A549 (cell line): ENCODE results near the gene UCP3. TPM values are rescaled to one million over a fixed set of nuclear protein-coding genes. Genes with fewer than 3 reads are reported as not detected.

ENCODE experiments used
- ATAC-seq, 2 experiments: fragments of 200-7000 bp in 1 of 2; fragments of >200 bp in 1 of 2; cut with Nextera tagmentation in 1 of 2; cut with Tn5 transposase in 1 of 2; 3 replicates each; pipeline versions ENCODE4 v1.8.0 to v1.9.1; 2018 to 2020; ENCODE audit warnings: mild to moderate bottlenecking in 1 of 2, moderate library complexity in 1 of 2
- CTCF ChIA-PET: fragments of 300-600 bp; sonication (Branson Sonifier 250); formaldehyde crosslinking; extraction: SDS; loops from one replicate; lab custom pipeline; 2021; ENCODE audit warnings: antibody characterized with exemption, inconsistent platforms; lab: Yijun Ruan, JAX
- POLR2A ChIA-PET: fragments of 350-600 bp; formaldehyde crosslinking; extraction: SDS; loops from one replicate; lab custom pipeline; 2021; ENCODE audit warnings: antibody characterized with exemption, inconsistent platforms; lab: Yijun Ruan, JAX
- DNase-seq, 2 experiments: peaks; one replicate each; pipeline versions ENCODE4 v3.0.0 to v3.0.0-alpha.2; 2011 to 2016; ENCODE audit warnings: low read depth in 1 of 2, low spot score in 1 of 2
- FAIRE-seq: peaks from 2 replicates; lab custom pipeline; 2011; peaks lifted over from hg19 to GRCh38; lab: Jason Lieb, UNC
- H3K27ac ChIP-seq, 2 experiments: fragments of >200 bp; sonication (Bioruptor Twin); formaldehyde crosslinking; 3 replicates each; pipeline ENCODE4 v1.5.1; 2016 to 2017
- H3K4me1 ChIP-seq: fragments of >200 bp; sonication (Bioruptor Twin); formaldehyde crosslinking; 3 replicates; pipeline ENCODE4 v1.6.1; 2016
- H3K4me2 ChIP-seq: fragments of >200 bp; sonication (Bioruptor Twin); formaldehyde crosslinking; 3 replicates; pipeline ENCODE4 v1.6.1; 2016
- H3K4me3 ChIP-seq: fragments of >200 bp; sonication (Bioruptor Twin); formaldehyde crosslinking; 3 replicates; pipeline ENCODE4 v1.5.1; 2016
- H3K9me3 ChIP-seq: fragments of >200 bp; sonication (Bioruptor Twin); formaldehyde crosslinking; 3 replicates; pipeline ENCODE4 v1.6.1; 2016
- CEBPB ChIP-seq, 2 experiments: fragments of >200 bp in 1 of 2; sonication (Bioruptor Twin) in 1 of 2; formaldehyde crosslinking in 1 of 2; IDR thresholded peaks; 2 replicates each; pipeline ENCODE4 v1.6.1; 2012 to 2016
- CHD2 ChIP-seq: fragments of 150-350 bp; IDR thresholded peaks from 2 replicates; pipeline ENCODE4 v1.6.1; 2014; ENCODE audit warnings: low read length; ENCODE audit not compliant: partially characterized antibody
- EHF ChIP-seq: fragments of 250-450 bp; sonication (Bioruptor Pico); IDR thresholded peaks from 2 replicates; pipeline ENCODE4 v1.5.0; 2020; ENCODE audit warnings: mild to moderate bottlenecking
- EHMT2 ChIP-seq: fragments of 200-600 bp; sonication (generic); IDR thresholded peaks from 2 replicates; pipeline ENCODE4 v1.6.1; 2016; ENCODE audit warnings: antibody characterized with exemption, low read depth, mild to moderate bottlenecking, moderate library complexity
- EP300 ChIP-seq, 2 experiments: fragments of >200 bp; sonication (Bioruptor Twin); formaldehyde crosslinking; IDR thresholded peaks; 2 replicates in 1 of 2; 3 replicates in 1 of 2; pipeline ENCODE4 v1.6.1; 2016 to 2017
- FOXS1 ChIP-seq: fragments of 250-450 bp; sonication (Bioruptor Pico); IDR thresholded peaks from 2 replicates; pipeline ENCODE4 v1.5.0; 2020; ENCODE audit warnings: mild to moderate bottlenecking, moderate library complexity
- GATA3 ChIP-seq: IDR thresholded peaks from 2 replicates; pipeline ENCODE4 v1.6.1; 2012; ENCODE audit warnings: borderline replicate concordance
- HOXA7 ChIP-seq: fragments of 250-450 bp; sonication (Bioruptor Pico); IDR thresholded peaks from 2 replicates; pipeline ENCODE4 v1.5.0; 2020; ENCODE audit warnings: mild to moderate bottlenecking, moderate library complexity
- HOXB13 ChIP-seq: fragments of 250-450 bp; sonication (Bioruptor Pico); IDR thresholded peaks from 2 replicates; pipeline ENCODE4 v1.5.0; 2020; ENCODE audit warnings: low read depth, mild to moderate bottlenecking, moderate library complexity
- HOXB5 ChIP-seq: fragments of 250-450 bp; sonication (Bioruptor Pico); IDR thresholded peaks from 2 replicates; pipeline ENCODE4 v1.5.0; 2020; ENCODE audit warnings: mild to moderate bottlenecking, moderate library complexity
- KDM1A ChIP-seq: fragments of 200-600 bp; sonication (generic); IDR thresholded peaks from 2 replicates; pipeline ENCODE4 v1.6.1; 2016; ENCODE audit warnings: low read depth, mild to moderate bottlenecking
- MAX ChIP-seq: IDR thresholded peaks from 2 replicates; pipeline ENCODE4 v1.6.1; 2012
- MYC ChIP-seq: IDR thresholded peaks from 2 replicates; pipeline ENCODE4 v1.6.1; 2012; ENCODE audit warnings: mild to moderate bottlenecking, inconsistent platforms, low read length, improper control_type of control experiment, borderline replicate concordance
- NPAS2 ChIP-seq: fragments of 250-450 bp; sonication (Bioruptor Pico); IDR thresholded peaks from 2 replicates; pipeline ENCODE4 v1.8.0; 2022; ENCODE audit warnings: mild to moderate bottlenecking, moderate library complexity, borderline replicate concordance
- PHF8 ChIP-seq: fragments of 200-600 bp; sonication (generic); IDR thresholded peaks from 2 replicates; pipeline ENCODE4 v1.6.1; 2016; ENCODE audit warnings: low read depth, mild to moderate bottlenecking, antibody characterized with exemption, moderate library complexity, borderline replicate concordance
- POLR2AphosphoS2 ChIP-seq: conservative IDR thresholded peaks from 2 replicates; pipeline ENCODE4 v1.6.1; 2012; ENCODE audit warnings: low read length, improper control_type of control experiment, inconsistent platforms
- SMC3 ChIP-seq: fragments of >200 bp; sonication (Bioruptor Twin); formaldehyde crosslinking; IDR thresholded peaks from 3 replicates; pipeline ENCODE4 v1.6.1; 2018; ENCODE audit warnings: inconsistent platforms
- SREBF2 ChIP-seq: fragments of 450-650 bp; IDR thresholded peaks from 2 replicates; pipeline ENCODE4 v1.6.1; 2014; ENCODE audit warnings: mild to moderate bottlenecking, moderate library complexity
- TFCP2L1 ChIP-seq: fragments of 250-450 bp; sonication (Bioruptor Pico); IDR thresholded peaks from 2 replicates; pipeline ENCODE4 v1.5.0; 2021; ENCODE audit warnings: mild to moderate bottlenecking
- ZNF302 ChIP-seq: fragments of 250-450 bp; sonication (Bioruptor Pico); IDR thresholded peaks from 2 replicates; pipeline ENCODE4 v1.9.0; 2021; ENCODE audit warnings: inconsistent platforms, mild to moderate bottlenecking, moderate library complexity
- WGBS: methylation state at CpG from one replicate; pipeline ENCODE4 v1.1.6; 2017; ENCODE audit errors: missing lambda C conversion rate; 5-methylcytosine and 5-hydroxymethylcytosine counted together
- polyA plus RNA-seq, 4 experiments: library from polyadenylated mRNA; depleted of rRNA in 3 of 4; stranded (reverse); fragments of >200 nt; fragmentation: RNase III in 1 of 4; extraction: RNeasy Plus Mini Kit Qiagen cat#74134 plus additional on column Dnase treatment in 1 of 4; gene quantifications; 2 replicates in 3 of 4; 3 replicates in 1 of 4; pipeline ENCODE4 v1.2.3, GENCODE V29; 2011 to 2017
- TF ChIP-seq, protein P1 (sequence below): IDR thresholded peaks from 2 replicates; pipeline ENCODE4 v1.6.1; 2012; ENCODE audit warnings: low read depth, borderline replicate concordance
- TF ChIP-seq, protein P2 (sequence below): fragments of >200 bp; sonication (Bioruptor Twin); formaldehyde crosslinking; IDR thresholded peaks from 3 replicates; pipeline ENCODE4 v1.5.1; 2016
- TF ChIP-seq, protein P3 (sequence below): fragments of 450-650 bp; IDR thresholded peaks from 2 replicates; pipeline ENCODE4 v1.6.1; 2014; ENCODE audit warnings: antibody characterized with exemption
- TF ChIP-seq, protein P4 (sequence below): fragments of 150-350 bp; IDR thresholded peaks from 2 replicates; pipeline ENCODE4 v1.6.1; 2014; ENCODE audit warnings: low read depth, mild to moderate bottlenecking, low read length
- TF ChIP-seq, protein P5 (sequence below): fragments of 250-450 bp; sonication (Bioruptor Pico); IDR thresholded peaks from 2 replicates; pipeline ENCODE4 v1.5.0; 2020; ENCODE audit warnings: low read depth, mild to moderate bottlenecking, moderate library complexity

UCP3 gene
- polyA plus RNA-seq, 2 of the 4 experiments (the other 2 are of a cell fraction) = 1.3 to 1.5 TPM

DNA sequence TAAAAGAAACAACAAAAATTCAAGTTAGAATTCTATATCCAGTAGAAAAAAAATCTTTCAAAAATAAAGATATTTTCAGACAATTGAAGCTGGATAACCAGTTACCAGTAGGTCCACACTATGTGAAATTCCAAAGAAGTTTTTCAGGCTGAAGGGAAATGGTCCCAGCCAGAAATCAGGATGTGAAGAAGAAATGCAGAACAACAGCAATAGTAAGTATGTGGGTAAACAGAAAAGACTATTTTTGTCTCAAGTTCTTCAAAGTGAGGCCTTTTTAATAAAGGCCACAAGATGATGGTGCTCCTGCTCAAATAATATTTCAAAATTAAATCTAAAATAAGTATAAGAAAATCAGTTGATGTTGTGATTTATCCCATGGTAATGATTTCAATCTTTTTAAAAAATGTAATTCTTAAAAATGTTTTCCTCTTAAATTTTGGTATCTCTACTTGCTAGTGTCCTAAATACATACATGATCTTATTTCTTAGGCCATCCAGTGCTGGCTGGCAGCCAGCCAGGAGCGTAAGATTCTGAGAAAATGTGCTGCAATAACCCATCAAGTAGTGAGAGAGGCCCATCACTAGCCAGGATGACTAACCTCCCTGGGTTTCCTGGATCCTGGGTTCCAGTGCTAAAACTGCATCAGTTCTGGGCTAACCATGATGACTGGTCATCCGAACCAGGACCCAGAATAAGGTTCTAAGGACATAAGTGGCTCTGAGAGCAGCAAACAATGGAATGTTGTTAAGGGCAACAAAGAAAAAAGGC, 15.6 kb upstream of the UCP3 start:
- ATAC-seq (no peak), DNase-seq (no peak), FAIRE-seq (no peak)
- H3K27ac ChIP-seq = no peak overlapping the region
- 84% methylated on average over 2 of the region's 2 CpGs for WGBS
- H3K9me3 ChIP-seq = no peaks in the 10 kb centered on the region
- H3K4me2 ChIP-seq = no peak overlapping the region
- peaks cover 16% of the 10 kb centered on the region for H3K4me1 ChIP-seq
- ChIA-PET POLR2A (no interaction called here), CTCF (interaction anchor here (0.6 kb wide), 1 partner anchor 144 kb away, joined by 3 read pairs; no protein-coding TSS in a partner anchor)
- TF ChIP-seq EHF (CRISPR knock-in tag) (no peak), POLR2AphosphoS2 (no peak), KDM1A (no peak), CEBPB (IDR thresholded peaks at IDR 0.05) (no peak), MAX (no peak), TFCP2L1 (CRISPR knock-in tag) (no peak), ZNF302 (no peak), SREBF2 (no peak), SMC3 (no peak), NPAS2 (no peak), HOXB5 (no peak), HOXB13 (CRISPR knock-in tag) (no peak), MYC (no peak), FOXS1 (CRISPR knock-in tag) (no peak)
- TF ChIP-seq, protein P1, sequence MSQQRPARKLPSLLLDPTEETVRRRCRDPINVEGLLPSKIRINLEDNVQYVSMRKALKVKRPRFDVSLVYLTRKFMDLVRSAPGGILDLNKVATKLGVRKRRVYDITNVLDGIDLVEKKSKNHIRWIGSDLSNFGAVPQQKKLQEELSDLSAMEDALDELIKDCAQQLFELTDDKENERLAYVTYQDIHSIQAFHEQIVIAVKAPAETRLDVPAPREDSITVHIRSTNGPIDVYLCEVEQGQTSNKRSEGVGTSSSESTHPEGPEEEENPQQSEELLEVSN = no peak
- no peak overlapping the region for H3K4me3 ChIP-seq

DNA sequence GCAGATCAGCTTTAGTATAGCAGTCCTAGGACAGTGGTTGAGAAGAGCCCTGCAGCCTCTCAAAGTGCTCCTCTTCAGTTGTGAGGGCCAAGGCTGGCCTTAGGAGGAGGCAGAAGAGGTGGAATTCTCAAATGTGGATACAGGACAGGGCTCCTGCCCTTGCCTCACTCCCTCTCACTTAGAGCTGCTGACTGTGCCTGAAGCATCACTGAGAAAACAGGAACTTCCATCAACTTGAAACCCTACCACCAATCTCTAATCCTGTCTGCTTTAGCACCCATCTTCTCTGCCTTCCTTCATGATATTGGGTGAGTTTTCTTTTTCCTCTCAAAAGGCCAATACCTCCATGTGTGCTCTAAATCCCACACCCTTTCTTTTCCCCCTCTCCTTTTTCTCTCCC, 14.4 kb upstream of the UCP3 start:
- no peak for ATAC-seq
- ChIA-PET CTCF (no interaction called here), POLR2A (no interaction called here)
- H3K27ac ChIP-seq = no peak overlapping the region
- FAIRE-seq = no peak
- H3K4me2 ChIP-seq = no peak overlapping the region
- TF ChIP-seq, protein P2, sequence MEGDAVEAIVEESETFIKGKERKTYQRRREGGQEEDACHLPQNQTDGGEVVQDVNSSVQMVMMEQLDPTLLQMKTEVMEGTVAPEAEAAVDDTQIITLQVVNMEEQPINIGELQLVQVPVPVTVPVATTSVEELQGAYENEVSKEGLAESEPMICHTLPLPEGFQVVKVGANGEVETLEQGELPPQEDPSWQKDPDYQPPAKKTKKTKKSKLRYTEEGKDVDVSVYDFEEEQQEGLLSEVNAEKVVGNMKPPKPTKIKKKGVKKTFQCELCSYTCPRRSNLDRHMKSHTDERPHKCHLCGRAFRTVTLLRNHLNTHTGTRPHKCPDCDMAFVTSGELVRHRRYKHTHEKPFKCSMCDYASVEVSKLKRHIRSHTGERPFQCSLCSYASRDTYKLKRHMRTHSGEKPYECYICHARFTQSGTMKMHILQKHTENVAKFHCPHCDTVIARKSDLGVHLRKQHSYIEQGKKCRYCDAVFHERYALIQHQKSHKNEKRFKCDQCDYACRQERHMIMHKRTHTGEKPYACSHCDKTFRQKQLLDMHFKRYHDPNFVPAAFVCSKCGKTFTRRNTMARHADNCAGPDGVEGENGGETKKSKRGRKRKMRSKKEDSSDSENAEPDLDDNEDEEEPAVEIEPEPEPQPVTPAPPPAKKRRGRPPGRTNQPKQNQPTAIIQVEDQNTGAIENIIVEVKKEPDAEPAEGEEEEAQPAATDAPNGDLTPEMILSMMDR = no peak
- TF ChIP-seq, protein P3, sequence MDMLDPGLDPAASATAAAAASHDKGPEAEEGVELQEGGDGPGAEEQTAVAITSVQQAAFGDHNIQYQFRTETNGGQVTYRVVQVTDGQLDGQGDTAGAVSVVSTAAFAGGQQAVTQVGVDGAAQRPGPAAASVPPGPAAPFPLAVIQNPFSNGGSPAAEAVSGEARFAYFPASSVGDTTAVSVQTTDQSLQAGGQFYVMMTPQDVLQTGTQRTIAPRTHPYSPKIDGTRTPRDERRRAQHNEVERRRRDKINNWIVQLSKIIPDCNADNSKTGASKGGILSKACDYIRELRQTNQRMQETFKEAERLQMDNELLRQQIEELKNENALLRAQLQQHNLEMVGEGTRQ = no peak
- TF ChIP-seq, protein P4, sequence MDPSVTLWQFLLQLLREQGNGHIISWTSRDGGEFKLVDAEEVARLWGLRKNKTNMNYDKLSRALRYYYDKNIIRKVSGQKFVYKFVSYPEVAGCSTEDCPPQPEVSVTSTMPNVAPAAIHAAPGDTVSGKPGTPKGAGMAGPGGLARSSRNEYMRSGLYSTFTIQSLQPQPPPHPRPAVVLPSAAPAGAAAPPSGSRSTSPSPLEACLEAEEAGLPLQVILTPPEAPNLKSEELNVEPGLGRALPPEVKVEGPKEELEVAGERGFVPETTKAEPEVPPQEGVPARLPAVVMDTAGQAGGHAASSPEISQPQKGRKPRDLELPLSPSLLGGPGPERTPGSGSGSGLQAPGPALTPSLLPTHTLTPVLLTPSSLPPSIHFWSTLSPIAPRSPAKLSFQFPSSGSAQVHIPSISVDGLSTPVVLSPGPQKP = no peak
- no peak for DNase-seq
- H3K4me3 ChIP-seq = no peak overlapping the region
- H3K4me1 ChIP-seq = peaks cover 22% of the 10 kb centered on the region
- no peaks in the 10 kb centered on the region for H3K9me3 ChIP-seq

GRCh38 chr11:74022546-74022945, 13.7 kb upstream of the UCP3 start:
- ChIA-PET POLR2A (no interaction called here), CTCF (no interaction called here)
- H3K27ac ChIP-seq = no peak overlapping the region
- no peaks in the 10 kb centered on the region for H3K9me3 ChIP-seq
- no peak for TF ChIP-seq EHMT2
- TF ChIP-seq CHD2 = no peak
- no peak for TF ChIP-seq POLR2AphosphoS2
- TF ChIP-seq HOXA7 (CRISPR knock-in tag) = no peak
- no peak for TF ChIP-seq MAX
- TF ChIP-seq, protein P4 = no peak
- no peak for TF ChIP-seq PHF8
- TF ChIP-seq, protein P5, sequence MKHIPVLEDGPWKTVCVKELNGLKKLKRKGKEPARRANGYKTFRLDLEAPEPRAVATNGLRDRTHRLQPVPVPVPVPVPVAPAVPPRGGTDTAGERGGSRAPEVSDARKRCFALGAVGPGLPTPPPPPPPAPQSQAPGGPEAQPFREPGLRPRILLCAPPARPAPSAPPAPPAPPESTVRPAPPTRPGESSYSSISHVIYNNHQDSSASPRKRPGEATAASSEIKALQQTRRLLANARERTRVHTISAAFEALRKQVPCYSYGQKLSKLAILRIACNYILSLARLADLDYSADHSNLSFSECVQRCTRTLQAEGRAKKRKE (CRISPR knock-in tag) = no peak
- no peak for TF ChIP-seq GATA3
- no peak for TF ChIP-seq EP300 (IDR thresholded peaks at IDR 0.05)
- no peak overlapping the region for H3K4me2 ChIP-seq
- H3K4me1 ChIP-seq = peaks cover 22% of the 10 kb centered on the region
- FAIRE-seq (no peak), DNase-seq (no peak), ATAC-seq (no peak)
- 93% methylated on average over 6 of the region's 6 CpGs for WGBS
- no peak overlapping the region for H3K4me3 ChIP-seq
